CD4-positive, alpha-beta T cell treated with Interleukin-6 at 100 ng/mL for 8 hours (primary cell): Measurements from ENCODE around the gene FGGY.
"Not testable (repeated sequence)": the region's sequence is repeated elsewhere in the genome, so short reads cannot be mapped to it uniquely, and the experiment has no call there.

Experiments used
- DNase-seq: peaks from one replicate; pipeline ENCODE4 v3.0.0-alpha.2; 2020; ENCODE audit warnings: mixed read lengths, low spot score

FGGY gene

DNA sequence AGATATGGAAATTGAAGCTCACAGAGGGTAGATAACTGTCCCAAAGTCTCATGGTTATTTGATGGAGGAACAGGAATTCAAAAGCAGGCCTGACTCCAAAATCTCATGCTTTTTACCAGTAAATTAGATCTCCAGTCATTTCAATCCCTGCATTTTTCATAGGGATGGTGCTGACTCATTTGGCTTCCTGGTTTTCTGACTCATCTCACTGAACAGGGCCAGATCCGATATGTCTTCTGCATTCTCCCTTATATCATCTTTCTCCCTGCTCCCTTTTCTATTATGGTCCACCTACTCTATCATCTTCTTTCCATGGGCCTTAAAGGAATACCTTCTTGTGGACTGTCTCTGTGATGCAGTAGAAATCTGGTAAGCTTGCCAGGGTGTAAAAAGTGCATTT lies 187.2 kb downstream of the FGGY start:
- DNase-seq, result no peak

DNA sequence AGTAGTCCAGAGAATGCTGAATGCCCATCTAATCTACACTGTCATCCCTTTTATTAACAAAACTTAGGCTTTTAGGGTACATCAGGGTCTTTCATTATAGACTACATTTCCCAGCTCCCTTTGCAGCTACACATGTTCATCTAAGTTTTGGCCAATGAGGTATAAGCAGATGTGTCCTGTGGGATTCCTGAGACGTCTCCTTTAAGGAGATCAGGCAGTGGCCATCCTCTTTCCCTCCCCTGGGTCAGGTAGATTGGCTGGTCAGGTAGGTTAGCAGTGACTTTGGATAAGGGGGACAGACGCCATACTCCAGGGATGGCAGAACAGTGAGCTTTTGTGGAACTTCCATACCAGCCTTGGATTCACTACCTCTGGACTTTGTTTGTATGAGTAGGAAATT lies 188.3 kb downstream of the FGGY start:
- no peak for DNase-seq

DNA sequence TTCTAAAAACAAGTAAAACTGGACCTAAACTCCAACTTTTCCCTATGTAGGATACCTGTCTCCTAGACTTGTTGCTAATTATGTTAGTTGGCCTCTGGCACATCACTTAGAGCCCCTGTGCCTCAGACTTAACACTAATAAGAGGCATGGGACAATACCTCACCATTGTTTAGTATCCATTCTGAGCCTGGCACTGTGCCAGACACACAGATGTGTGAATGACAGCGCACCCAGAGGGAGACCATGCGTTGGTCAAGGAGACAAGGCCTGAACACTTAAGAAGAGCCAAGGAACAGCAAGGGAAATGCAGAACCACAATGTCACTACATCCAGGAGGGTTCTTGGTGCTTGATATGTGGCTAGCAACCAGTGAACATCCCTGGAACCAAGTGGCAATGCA lies 189.1 kb downstream of the FGGY start:
- no peak for DNase-seq

DNA sequence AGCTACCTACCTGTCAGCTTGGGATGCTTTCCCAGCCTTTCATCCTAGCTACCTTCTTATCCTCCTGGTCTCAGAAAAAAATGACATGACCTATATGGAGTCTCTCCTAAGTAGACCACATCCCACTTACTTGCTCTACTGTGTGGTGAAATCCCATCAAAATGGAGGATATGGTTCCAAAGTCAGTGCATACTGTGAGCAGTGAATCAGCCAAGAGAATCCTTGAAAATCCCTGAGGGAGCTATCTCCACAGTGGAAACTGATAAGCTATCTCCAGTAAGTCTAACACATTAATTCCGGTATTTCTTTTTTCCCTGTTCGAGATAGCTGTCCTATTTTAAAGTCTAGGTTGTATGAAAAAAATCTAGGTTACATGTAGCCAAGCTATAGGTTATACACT lies 189.7 kb downstream of the FGGY start:
- DNase-seq, result no peak

DNA sequence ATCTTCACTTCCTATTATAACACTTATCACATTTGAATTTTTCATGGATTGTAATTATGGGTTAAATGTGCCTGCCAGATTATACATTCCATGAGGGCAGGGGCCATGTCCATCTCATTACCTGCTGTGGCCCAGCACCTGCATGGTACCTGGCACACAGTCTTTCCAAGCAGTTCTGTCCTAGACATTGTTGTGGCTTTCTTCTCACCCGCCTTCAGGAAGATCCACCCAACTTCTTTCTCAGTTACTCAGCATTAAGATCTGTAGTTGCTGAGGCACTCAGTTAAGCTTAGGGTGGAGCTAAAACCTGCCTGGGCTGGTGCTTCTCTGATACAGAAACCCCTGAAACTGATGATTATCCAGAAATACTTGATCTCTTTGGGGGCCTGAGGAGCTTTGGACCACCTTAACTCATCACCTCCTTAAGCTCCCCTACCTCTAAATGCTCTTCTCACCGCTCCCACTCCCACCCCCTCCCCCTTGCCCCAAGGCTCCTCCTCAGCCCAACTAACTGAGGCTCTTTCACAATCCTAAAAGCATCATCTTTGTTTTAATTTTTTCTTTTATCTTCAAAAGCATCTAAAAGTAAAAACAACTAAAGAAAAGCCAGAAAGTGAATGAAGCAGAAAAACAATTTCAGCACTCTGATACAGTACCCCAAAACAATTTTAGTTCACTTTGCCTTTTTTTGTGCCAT lies 190.6 kb downstream of the FGGY start:
- DNase-seq, result no peak

DNA sequence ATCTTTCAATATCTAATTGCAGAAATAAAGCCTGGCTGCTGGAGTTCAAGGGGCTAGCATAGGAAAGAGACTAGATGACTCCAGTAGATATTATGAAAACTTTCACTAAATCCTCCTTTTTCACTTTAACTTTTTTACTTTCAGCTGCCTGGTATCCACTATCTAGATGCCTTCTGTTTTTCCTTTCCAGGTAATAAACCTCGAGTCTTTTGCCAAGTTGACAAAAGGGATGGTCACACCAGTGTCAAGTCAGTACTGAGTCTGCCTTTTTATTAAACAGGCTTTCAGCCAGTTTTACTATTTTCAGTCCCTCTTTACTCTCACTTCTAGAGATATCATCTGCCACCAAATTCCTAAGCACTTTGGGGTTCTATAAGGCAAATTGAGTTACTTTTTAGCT lies 195.6 kb downstream of the FGGY start:
- DNase-seq, result no peak

DNA sequence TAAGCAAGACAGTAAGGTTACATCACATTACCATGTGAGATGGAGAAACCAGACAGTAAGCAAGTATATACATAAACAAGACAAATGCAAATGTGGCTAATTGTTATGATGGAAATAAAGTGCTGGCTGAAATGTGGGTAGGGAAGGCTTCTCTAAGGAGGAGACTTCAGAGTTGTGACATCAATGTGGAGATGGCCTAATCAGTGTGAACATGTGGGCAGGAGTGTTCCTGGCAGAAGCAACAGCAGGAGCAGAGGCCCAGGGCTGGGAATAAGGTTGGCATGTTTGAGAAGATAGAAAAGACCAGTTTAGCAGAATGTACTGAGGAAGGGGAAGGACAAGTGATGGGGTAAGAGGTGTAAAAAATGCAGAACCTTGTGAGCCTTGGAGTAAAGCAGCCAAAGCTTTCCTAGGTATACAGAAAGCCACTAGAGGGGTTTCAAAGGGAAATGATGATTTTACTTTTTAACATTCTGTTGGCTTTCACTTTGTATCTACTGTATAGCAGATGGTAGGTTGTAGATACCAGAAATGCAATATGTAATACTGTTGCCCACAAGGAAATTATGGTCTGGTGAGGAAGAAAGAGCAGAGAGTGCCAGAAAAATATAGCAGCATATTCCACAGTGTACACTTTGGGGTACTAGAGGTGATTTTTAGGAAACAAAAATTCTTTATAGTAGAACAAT lies 197.4 kb downstream of the FGGY start:
- no peak for DNase-seq

DNA sequence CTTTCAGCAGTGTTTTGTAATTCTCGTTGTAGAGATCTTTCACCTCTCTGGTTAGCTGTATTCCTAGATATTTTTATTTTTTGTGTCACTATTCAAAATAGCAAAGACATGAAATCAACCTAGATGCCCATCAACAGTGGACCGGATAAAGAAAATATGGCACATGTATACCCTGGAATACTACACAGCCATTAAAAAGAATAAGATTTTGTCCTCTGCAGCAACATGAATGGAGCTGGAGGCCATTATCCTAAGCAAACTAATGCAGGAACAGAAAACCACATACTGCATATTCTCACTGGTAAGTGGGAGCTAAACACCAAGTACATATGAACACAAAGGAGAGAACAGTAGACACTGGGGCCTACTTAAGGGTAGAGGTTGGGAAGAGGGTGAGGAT lies 199.3 kb downstream of the FGGY start:
- DNase-seq, result not testable (repeated sequence)

DNA sequence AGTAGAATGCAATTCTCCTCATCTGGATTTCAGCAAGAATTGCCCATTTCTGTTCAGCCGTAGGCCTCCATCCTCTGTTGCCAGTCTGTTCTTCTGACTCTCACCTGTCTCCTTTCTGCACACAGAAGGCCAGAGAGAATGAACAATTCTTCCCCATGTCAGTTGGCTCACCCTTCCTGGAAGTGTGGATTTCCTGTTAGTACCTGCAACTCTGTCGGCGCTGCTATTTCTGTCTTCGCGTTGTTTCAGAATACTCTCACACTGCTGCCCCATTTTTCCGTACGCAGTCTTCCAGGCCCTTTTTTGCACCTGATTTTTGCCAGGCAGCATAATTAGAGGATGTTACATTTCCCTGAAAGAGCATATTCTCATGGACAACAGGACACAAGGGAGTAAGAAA lies 200.7 kb downstream of the FGGY start:
- DNase-seq, result no peak

DNA sequence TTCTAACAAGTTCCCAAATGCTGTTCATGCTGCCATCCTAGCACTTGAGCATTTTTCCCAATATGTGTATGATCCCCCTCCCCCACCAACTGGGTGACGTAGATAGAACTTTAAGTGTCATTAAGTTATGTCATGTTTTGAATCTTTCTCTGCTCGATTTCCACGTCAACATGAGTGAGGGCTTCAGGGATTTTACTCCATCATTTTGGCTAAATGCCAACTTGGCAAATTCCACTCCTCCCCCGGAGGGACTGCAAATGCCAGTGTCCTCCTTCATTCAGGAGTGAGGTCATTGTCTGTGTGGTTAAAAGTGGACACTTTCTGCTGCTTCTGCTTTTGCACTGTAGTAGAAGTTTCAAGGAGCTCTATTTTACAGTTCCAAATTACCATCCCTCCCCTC lies 201.7 kb downstream of the FGGY start:
- DNase-seq, result no peak

DNA sequence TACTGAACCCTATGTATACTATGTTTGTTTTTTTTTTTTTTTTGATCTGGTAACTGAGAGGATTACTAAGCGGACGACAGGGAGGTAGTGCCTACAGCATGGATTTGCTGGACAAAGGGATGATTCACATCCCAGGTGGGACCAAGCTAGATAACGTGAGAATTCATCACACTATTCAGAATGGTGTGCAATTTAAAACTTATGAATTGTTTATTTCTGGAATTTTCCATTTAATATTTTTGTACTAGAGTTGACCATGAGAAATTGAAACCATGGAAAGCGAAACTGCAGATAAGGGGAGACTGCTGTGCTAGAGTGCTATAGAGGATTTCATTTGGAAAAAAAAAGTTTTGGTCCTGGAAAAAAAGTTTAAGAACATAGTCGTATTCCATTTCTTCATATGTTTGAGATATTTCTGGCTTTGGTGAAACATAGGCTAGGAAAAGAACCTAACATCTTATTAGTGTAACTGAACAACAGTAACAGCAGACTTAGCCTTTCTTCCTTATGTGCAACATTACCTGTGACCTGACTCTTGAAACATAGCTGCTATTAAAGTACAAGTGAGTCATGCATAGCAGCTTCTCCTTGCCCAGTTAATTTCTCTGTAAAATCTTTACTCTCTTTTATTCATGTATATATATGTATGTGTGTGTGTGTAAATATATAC lies 202.5 kb downstream of the FGGY start:
- no peak for DNase-seq

DNA sequence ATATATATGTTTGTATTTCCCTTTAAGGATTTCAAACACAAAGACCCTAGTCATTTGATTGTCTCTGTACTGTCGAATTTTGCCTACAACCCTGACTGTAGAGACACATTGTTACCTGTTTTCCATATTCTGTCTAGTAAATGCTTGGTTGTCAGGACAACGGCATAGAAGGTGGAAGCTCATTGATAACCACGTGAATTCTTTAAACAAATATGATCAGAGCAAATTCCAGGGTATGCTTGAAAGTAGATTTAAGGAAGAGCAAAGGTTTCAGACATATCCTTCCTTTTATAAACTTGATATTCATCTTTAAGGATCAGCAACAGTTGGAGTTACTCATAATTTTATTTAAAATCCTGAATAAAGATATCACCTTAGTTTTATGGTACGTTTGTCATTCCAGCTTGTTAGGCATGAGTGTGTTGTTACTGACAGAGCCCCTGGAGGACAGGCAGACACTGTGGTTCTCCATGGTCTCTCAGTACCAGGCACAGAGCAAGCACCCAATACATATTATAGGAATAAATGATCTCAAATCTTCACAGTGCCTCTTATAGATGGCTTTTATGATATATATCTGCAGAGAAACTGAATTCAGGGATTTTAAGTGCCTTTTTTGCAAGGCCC lies 203.2 kb downstream of the FGGY start:
- DNase-seq, result no peak

DNA sequence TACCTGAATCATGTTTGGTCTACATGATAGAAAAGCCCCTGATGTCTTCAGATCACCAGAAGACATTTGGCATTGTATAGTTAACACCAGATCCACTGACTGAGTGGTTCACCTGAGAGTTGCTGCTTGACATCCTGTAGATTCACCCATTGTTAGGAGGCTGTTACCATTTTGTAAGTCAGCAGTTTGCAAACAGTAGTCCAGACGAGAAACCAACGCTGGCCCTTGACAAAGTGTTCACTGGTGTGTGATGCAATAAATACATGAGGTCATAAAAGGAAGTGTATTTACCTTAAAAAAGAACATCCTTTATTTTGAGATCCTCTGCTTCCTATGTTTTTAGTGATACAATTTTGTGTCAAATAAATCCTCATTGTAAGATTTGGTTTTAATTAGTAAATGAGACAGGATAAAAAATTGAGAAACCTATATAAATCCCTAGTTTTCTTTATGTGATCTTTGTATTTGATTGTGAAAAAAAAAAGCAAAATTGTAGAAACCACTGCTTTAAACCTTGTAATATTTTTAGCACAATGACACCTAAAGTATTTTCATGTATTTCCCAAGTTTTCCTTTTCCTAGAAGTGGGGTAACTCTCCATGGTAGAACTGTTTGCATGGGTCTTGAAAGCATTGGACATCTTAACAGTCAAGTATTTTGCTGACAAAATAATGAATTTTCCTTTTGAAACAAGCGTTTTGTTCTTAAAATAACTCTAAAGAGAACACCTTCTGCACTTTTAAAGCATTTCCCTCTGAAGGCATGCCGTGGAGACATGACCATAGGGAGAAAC lies 204.3 kb downstream of the FGGY start:
- DNase-seq, result no peak

DNA sequence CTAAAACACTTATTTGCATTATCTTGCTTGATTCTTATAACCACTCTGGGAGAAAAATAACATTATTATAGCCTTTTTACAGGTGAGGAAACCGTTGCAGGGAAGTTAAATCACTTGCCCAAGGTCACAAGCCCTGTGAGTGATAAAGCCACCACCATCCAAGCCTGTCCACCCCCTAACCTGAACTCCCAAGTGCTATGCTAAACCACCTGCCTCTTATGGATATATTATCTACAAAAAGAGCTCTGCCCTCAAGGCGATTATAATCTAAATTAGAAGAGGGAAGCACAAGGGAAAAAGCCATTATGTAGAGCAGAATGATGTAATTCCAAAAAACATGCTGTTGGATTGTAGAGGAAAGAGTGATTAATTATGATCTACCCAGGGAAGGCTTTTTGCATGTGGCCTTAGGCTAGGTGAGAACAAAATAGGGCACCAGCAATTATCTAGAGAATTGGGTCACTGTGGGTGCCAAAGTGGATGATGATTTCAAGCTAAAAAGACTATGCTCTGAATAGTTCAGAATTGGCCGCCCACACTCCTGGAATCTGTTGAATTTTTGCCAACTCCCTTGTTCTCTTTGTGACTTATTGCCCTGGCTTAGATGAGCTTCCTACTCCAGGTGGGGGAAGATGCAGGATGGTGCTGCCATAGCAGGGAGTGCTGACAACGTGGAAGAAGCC lies 205.3 kb downstream of the FGGY start:
- DNase-seq, result no peak

DNA sequence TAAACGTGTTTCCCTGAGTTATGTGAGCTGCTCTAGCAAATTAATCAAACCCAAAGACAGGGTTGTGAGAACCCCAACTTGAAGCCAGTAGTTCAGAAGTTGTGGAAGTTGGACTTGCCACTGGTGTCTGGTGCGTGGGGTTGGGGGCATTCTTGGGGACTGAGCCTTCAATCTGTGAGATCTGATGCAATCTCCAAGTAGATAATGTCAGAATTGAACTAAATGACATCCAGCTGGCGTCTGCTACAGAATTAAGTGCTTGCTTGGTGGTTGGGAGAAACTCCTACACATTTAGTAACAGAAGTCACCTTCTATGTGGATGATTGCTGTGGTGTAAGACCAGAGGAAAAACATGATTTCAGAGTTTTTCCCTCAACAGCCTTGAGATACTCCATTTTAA lies 207.4 kb downstream of the FGGY start:
- no peak for DNase-seq

DNA sequence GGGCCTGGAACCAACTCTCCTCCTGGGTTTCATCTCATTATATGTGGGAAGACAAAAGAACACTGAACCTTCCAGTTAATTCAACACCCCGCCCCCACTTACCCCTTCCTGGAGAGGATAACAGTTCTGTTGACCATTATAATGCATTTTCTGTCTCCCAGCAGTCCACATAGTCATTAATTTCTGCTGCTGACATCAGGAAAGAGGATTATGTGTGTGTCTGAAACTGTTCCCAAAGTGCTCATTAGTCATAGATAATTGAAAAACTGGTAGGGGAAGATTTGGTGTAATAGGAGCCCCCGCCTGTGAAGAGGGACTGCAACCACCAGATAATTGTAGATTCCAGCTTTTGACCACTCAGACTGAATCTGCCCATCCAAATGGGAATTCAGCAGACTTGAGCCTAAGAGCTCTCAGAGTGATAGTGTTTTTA lies 208.7 kb downstream of the FGGY start:
- no peak for DNase-seq

DNA sequence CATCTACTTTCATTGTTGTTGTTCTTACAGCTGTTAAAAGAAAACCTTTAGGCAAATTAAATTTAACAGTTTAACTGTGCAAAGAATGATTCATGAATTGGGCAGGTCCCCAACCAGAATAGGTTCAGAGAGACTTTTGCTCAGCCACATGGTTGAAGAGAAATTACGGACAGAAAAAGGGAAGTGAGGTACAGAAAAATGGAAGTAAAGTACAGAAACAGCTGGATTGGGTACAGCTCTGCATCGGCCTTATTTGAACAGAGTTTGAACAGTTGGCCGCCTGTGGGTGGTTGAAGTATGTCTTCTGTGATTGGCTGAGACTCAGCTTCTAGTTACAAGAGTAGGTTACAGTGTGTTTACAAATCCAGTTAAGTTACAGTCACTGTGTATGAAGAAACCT lies 210.1 kb downstream of the FGGY start:
- no peak for DNase-seq

DNA sequence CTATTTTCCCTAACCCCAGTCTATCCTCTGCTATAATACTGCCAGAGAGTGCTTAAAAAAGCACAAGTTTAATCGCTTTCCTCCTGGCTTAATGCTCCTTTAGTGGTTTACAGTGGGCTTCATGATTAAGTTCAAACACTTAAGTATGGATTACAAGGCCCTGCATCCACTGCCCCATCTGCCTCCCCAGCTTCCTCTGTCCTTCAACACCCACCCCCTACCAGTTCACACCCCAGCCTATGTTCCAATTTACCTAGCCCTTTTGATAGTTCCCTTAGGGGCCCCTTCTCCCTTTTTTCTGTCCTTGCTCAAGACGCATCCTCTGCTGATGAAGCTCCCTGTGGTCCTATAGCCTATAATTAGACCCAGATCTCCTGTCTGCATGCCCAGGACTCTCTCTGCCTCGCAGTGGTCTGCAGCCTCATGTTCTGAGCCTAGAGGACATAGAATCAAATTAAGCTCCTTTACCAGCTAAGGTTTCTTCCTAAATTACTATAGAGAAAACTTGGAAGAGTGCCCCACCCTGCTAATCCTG lies 212.5 kb downstream of the FGGY start:
- DNase-seq, result no peak

DNA sequence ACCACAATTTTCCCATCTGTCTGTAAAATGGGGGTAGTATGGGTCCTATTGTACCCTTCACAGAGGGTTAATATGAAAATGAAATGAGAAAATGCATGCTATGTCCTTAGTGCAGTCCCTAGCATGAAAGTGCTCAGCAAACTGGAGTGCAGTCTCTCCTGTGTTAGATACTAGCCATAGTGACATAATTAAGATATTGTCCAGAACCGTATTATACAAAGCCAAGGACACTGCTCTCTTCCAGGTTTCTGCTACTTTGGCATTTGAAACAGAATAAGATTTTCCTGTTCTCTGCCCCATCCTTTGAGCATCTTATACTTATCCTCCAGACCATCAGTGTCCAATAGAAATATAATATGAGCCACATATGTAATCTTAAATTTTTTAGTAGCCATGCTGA lies 213.4 kb downstream of the FGGY start:
- DNase-seq, result no peak

DNA sequence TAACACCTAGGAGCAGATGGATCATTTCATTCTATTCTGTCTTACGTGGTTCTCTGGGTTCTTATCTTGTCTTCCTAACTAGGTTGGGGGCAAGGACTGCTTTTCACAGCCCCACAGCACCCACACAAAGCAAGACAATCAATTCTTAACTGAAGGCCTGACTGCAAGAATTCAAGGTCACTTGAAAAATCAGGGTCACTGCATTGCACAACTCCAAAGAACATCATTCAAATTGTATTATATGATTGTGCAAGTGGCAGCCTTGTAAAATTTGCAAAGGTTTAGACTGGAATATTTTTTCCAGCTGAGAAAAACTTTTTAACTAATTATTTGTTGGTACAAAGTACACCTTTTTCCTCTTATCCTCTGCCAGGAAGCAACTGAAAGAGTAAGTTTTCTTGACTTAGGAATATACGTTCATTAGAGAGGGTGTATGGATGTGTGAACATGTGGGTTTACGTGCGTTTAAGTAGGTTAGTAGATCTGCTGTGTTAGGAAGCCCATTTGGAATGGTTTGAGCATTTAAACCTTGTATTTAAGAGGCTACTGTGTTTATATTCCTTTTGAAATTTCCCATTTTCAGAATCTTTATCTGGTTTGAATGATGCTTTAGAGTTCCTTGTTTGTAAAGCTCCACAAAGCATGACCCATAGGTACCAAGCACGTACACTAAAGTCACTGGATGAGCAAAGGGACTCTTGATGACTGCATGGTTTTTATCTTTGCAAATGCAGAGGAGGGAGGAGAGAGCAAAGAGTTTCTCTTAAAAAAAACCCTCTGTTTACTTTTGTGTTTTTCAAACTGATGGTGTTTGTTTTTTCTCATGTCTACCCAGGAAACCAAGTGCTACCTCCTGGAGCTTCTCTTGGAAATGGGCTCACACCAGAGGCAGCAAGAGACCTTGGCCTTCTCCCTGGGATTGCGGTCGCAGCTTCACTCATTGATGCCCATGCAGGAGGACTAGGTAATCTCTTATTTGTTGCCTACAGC lies 214.9 kb downstream of the FGGY start:
- DNase-seq, result no peak
